IPS DF 6.9 (cell line): Measurements from ENCODE around the gene CDK5.

Experiments
- DNase-seq: peaks from one replicate; pipeline ENCODE4 v3.0.0-alpha.2; 2013; ENCODE audit warnings: low read depth, low spot score
- H3K27ac ChIP-seq: one replicate; pipeline ENCODE4 v1.5.1; 2013; ENCODE audit warnings: low read length, control low read depth
- H3K27me3 ChIP-seq: 2 replicates; pipeline ENCODE4 v1.6.1; 2013; ENCODE audit warnings: mild to moderate bottlenecking, low read length; ENCODE audit not compliant: control insufficient read depth, insufficient read depth
- H3K36me3 ChIP-seq: 2 replicates; pipeline ENCODE4 v1.6.1; 2013; ENCODE audit warnings: low read length; ENCODE audit not compliant: control insufficient read depth, insufficient read depth
- H3K4me1 ChIP-seq: 2 replicates; pipeline ENCODE4 v1.6.1; 2013; ENCODE audit warnings: low read length; ENCODE audit not compliant: control insufficient read depth, insufficient read depth
- H3K4me3 ChIP-seq: 2 replicates; pipeline ENCODE4 v1.5.1; 2013; ENCODE audit warnings: mild to moderate bottlenecking, low read length
- H3K9me3 ChIP-seq: 2 replicates; pipeline ENCODE4 v1.6.1; 2013; ENCODE audit warnings: low read length, inconsistent platforms; ENCODE audit not compliant: control insufficient read depth, insufficient read depth
- WGBS: extraction: QIAGEN DNeasy Blood & Tissue Kit; methylation state at CpG from one replicate; pipeline ENCODE4 v1.1.7; 2013; ENCODE audit warnings: mixed read lengths, missing lambda C conversion rate; ENCODE audit not compliant: insufficient read length, insufficient coverage; 5-methylcytosine and 5-hydroxymethylcytosine counted together

Gene CDK5

DNA sequence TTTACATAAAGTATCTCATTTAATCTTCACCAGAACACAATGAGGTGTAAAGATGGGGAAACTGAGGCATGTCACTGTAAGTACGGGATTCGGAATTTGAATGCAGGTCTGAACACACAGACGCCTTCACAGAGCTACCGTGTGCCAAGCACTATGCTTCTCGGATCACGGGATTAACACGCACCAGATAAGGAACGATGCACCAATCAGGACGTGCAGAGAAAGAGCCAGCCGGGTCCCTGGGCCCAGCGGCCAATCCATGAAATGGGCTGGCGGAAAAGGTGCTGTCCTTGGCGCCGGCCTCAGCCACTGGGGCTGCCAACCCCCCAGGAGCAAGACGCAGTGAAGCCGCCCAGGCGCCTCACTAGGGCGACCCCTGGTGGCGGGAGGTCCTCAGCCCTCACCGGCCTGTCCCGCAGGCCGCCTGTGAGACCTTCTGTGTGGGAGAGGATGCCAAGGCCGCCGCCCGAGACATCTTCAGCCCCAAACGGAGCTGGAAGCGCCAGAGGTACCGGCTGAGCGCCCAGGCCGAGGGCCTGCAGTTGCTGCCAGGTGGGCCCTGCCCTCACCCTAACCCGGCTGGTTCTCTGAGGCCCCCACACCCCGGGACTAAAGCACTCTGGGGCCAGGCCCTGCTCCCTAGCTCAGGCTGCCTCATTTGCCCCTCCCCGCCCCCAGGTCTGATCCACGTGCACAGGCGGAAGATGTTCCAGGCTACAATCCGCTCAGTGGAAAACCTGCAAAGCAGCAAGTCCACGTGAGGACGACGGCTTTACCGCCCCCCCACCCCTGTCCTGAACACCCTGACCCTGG lies 49.0 kb downstream of the CDK5 start:
- H3K27me3 ChIP-seq, result no peaks in the 10 kb centered on the region
- H3K4me1 ChIP-seq, result peaks cover 18% of the 10 kb centered on the region
- no peaks in the 10 kb centered on the region for H3K36me3 ChIP-seq
- WGBS, result no CpG with 5 or more reads among the region's 40 CpGs
- no peak for DNase-seq
- H3K27ac ChIP-seq, result no peak overlapping the region
- H3K4me3 ChIP-seq, result no peak overlapping the region
- H3K9me3 ChIP-seq, result no peaks in the 10 kb centered on the region

- no CpG with 5 or more reads among the region's 11 CpGs for WGBS
- Histone ChIP-seq H3K27me3 (no peaks in the 10 kb centered on the region), H3K9me3 (no peaks in the 10 kb centered on the region), H3K4me1 (peaks cover 17% of the 10 kb centered on the region), H3K27ac (no peak overlapping the region), H3K36me3 (no peaks in the 10 kb centered on the region), H3K4me3 (no peak overlapping the region)
- no peak for DNase-seq
These were observed 49.6 kb downstream of the CDK5 start for GRCh38 chr7:151008143-151008510.

DNA sequence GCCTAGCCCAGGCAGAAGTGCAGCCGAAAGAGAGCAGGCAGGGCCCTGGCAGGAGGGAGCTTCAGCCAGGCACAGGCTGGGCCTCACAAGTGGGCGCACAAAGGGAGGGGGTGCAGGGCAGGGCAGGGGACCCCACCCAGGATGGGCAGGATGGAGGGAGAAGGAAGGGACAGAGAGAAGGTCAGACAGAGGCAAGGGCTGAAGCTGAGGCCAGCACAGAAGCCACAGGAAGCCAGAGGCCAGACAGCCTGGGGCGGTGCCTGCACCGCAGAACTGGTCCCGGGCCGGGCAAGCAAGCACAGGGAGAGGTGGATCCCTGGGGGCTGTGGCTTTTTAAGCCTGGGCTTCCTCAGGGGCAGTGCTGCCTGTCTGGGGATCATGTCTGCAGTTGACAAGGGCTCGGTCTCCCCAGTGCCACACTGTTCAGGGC lies 50.2 kb downstream of the CDK5 start:
- Histone ChIP-seq H3K4me1 (peaks cover 14% of the 10 kb centered on the region), H3K9me3 (no peaks in the 10 kb centered on the region), H3K36me3 (no peaks in the 10 kb centered on the region), H3K27me3 (no peaks in the 10 kb centered on the region), H3K27ac (no peak overlapping the region), H3K4me3 (no peak overlapping the region)
- no peak for DNase-seq
- WGBS, result no CpG with 5 or more reads among the region's 7 CpGs

GRCh38 chr7:151006590-151007300 lies 51.0 kb downstream of the CDK5 start:
- Histone ChIP-seq H3K4me1 (peaks cover 13% of the 10 kb centered on the region), H3K9me3 (no peaks in the 10 kb centered on the region), H3K27me3 (no peaks in the 10 kb centered on the region), H3K27ac (no peak overlapping the region), H3K36me3 (no peaks in the 10 kb centered on the region), H3K4me3 (no peak overlapping the region)
- no CpG with 5 or more reads among the region's 23 CpGs for WGBS
- DNase-seq, result no peak

- no CpG with 5 or more reads among the region's 9 CpGs for WGBS
- Histone ChIP-seq H3K4me1 (peaks cover 12% of the 10 kb centered on the region), H3K36me3 (no peaks in the 10 kb centered on the region), H3K27me3 (no peaks in the 10 kb centered on the region), H3K4me3 (no peak overlapping the region), H3K27ac (no peak overlapping the region), H3K9me3 (no peaks in the 10 kb centered on the region)
- DNase-seq, result no peak
These were observed 52.1 kb downstream of the CDK5 start for GRCh38 chr7:151005566-151005965.
